GM18502 (cell line): ENCODE results near the gene C1QTNF1.

Experiments
- ATAC-seq: cut with Tn5 transposase; IDR thresholded peaks from one replicate; pipeline ENCODE4 v1.9.1; 2021; ENCODE audit warnings: mild to moderate bottlenecking; ENCODE audit not compliant: unreplicated experiment, poor library complexity

Gene C1QTNF1

GRCh38 chr17:79088997-79089328 is 65.0 kb downstream of the C1QTNF1 start:
- ATAC-seq = no peak

- ATAC-seq = no peak
Measured at GRCh38 chr17:79089720-79090442, 65.9 kb downstream of the C1QTNF1 start.

- no peak for ATAC-seq
Measured at GRCh38 chr17:79090443-79091225, 66.7 kb downstream of the C1QTNF1 start.

- ATAC-seq = no peak
Measured at GRCh38 chr17:79091226-79091670, 67.3 kb downstream of the C1QTNF1 start.

GRCh38 chr17:79092567-79092966 is 68.6 kb downstream of the C1QTNF1 start:
- no peak for ATAC-seq

- no peak for ATAC-seq
Measured at GRCh38 chr17:79093270-79093669, 69.3 kb downstream of the C1QTNF1 start.

GRCh38 chr17:79094261-79094660 is 70.3 kb downstream of the C1QTNF1 start:
- ATAC-seq = no peak

GRCh38 chr17:79095345-79096055 is 71.5 kb downstream of the C1QTNF1 start:
- ATAC-seq = no peak

GRCh38 chr17:79096477-79096876 is 72.5 kb downstream of the C1QTNF1 start:
- no peak for ATAC-seq

- ATAC-seq = no peak
Measured at GRCh38 chr17:79097226-79098055, 73.5 kb downstream of the C1QTNF1 start.

- no peak for ATAC-seq
Measured at GRCh38 chr17:79098282-79098867, 74.4 kb downstream of the C1QTNF1 start.
